HG02623 (cell line): ENCODE measurements around the gene CETN2.
A peak's percentile ranks its signal among the peaks of the same experiment; 100 is the strongest.
"Not testable (repeated sequence)": the region's sequence is repeated elsewhere in the genome, so short reads cannot be mapped to it uniquely, and the experiment has no call there.

Experiments used
- ATAC-seq: cut with Tn5 transposase; IDR thresholded peaks from one replicate; pipeline ENCODE4 v1.9.1; 2021; ENCODE audit warnings: moderate library complexity; ENCODE audit not compliant: unreplicated experiment

CETN2 gene

GRCh38 chrX:152830312-152831305 lies at the start of gene CETN2, which contains the start of gene NSDHL:
CETN2 (minus strand) TSS chrX:152830757; CDS start chrX:152830710, 47 bp downstream.
NSDHL (plus strand) TSS chrX:152831063; CDS start chrX:152846325, 15,262 bp downstream.
- peak; percentile 99 for ATAC-seq

- no peak for ATAC-seq
These were observed 48.6 kb upstream of the CETN2 start for GRCh38 chrX:152878976-152879755.

GRCh38 chrX:152876931-152877840 lies 46.6 kb upstream of the CETN2 start:
- ATAC-seq: no peak

- ATAC-seq: no peak
These were observed 42.8 kb upstream of the CETN2 start for GRCh38 chrX:152873361-152873760.

- no peak for ATAC-seq
These were observed 42.0 kb upstream of the CETN2 start for GRCh38 chrX:152872522-152872921.

- no peak for ATAC-seq
These were observed 40.7 kb upstream of the CETN2 start for GRCh38 chrX:152871260-152871659.

GRCh38 chrX:152869972-152870371 lies 39.4 kb upstream of the CETN2 start:
- no peak for ATAC-seq

GRCh38 chrX:152866386-152866785 lies 35.8 kb upstream of the CETN2 start:
- no peak for ATAC-seq

GRCh38 chrX:152865232-152865920 lies 34.8 kb upstream of the CETN2 start:
- ATAC-seq: no peak

GRCh38 chrX:152861826-152862225 lies 31.3 kb upstream of the CETN2 start:
- no peak for ATAC-seq

GRCh38 chrX:152861116-152861515 lies 30.6 kb upstream of the CETN2 start:
- ATAC-seq: no peak

- ATAC-seq: no peak
These were observed 23.4 kb upstream of the CETN2 start for GRCh38 chrX:152853986-152854385.

- no peak for ATAC-seq
These were observed 19.9 kb upstream of the CETN2 start for GRCh38 chrX:152850465-152850864.

GRCh38 chrX:152847281-152847680 lies 16.7 kb upstream of the CETN2 start:
- ATAC-seq: no peak

- no peak for ATAC-seq
These were observed 15.2 kb upstream of the CETN2 start for GRCh38 chrX:152845618-152846240.

- ATAC-seq: no peak
These were observed 13.7 kb upstream of the CETN2 start for GRCh38 chrX:152844256-152844655.

GRCh38 chrX:152843852-152844251 lies 13.3 kb upstream of the CETN2 start:
- no peak for ATAC-seq

- no peak for ATAC-seq
These were observed 12.3 kb upstream of the CETN2 start for GRCh38 chrX:152842772-152843338.

- ATAC-seq: not testable (repeated sequence)
These were observed 4.9 kb upstream of the CETN2 start for GRCh38 chrX:152835470-152835869.
